GM18505 (cell line): Measurements from ENCODE around the gene PPM1G.
"Not testable (repeated sequence)": the region's sequence is repeated elsewhere in the genome, so short reads cannot be mapped to it uniquely, and the experiment has no call there.

Source experiments
- ATAC-seq: cut with Tn5 transposase; IDR thresholded peaks from one replicate; pipeline ENCODE4 v1.9.1; 2021; ENCODE audit not compliant: unreplicated experiment
- POLR2A ChIP-seq: IDR thresholded peaks from 4 replicates; pipeline ENCODE4 v1.6.1; 2011; ENCODE audit warnings: borderline replicate concordance; ENCODE audit not compliant: insufficient read depth, insufficient read length; ENCODE audit errors: extremely low read depth

PPM1G gene

DNA sequence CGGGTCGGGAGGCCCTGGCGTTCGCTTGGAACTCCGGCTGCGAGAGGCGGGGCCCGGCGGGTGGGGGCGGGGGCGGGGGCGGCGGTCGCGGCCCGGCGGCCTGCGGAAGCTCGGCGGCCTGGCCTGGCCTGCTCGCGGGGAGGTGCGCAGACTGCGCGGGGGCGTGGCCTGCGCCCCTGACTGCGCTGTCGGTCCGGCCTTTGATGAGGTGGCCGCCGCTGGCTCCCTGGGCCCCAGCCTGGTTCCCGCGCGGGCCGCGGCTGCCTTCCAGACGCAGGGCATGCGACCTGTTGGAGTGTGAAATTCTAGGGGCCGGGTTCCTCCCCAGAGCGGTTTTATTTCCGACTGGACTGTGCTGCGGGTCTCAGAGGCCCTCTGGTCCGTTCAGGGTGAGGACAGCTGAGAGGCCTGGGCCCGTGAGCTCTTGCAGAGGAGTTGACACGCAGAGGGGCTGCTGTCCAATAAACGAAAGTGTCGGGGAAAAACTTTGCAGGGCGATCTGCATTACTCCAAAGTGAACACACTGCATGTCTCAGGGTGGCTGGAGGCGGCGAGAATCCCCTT is 19.7 kb upstream of the PPM1G start:
- ATAC-seq: peak; percentile 58
- TF ChIP-seq POLR2A: no peak

DNA sequence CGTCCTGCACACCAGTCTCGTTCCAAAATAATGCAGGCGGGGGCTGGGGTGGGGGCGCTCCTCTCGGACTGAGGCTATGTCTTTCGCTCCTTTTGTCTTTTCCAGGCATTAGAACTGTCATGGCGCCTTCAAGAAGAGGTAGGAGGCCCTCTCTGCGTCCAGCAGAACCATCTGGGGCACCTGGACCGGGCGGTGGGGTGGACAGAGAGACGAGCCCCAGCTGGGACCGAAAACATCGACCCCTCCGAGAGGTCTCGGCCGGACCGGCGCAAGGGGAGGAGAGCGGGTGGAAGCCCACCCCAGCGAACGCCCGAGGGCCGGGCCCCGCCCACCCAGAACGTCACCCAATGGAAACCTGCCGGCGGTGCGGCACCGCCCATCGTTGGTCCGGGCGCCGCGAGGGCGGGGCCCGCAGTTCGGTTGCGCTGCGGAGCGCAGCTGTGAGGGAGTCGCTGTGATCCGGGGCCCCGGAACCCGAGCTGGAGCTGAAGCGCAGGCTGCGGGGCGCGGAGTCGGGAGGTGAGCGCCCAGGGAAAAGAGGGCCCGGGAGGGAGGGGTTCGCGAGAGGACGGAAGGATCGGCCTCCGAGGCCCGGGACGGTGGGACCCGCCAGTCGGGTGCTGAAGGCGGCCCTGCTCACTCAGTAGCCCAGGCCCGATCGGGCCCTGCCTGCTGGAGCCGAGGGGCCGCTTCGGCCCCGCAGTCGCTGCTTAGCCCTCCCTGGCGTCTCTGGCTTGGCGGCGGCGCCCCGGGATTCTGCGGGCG is 19.0 kb upstream of the PPM1G start, which contains the start of gene NRBP1:
Gene NRBP1, plus strand, starts transcription at position 419 of the 765 bp plus-strand sequence. CDS start 4,643 bp downstream, outside the sequence.
- peak; percentile 90 for TF ChIP-seq POLR2A
- ATAC-seq: peak; percentile 84

DNA sequence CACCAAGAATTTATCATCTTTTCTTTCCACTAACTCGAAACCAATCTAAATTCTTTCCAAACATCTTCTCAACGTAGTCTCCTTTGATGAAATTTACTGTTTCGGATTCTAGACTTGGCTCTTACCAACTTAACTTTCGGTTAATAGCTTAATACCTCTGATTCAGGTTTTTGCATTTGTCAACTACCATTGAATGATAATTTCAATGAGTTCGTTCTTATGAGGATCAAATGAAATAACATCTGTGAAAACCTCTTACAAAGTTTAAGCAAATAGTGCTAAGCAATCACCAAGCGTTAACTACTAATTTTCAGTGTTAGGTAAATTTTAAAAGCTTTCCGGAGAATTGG is 18.4 kb upstream of the PPM1G start:
- ATAC-seq: no peak
- no peak for TF ChIP-seq POLR2A

DNA sequence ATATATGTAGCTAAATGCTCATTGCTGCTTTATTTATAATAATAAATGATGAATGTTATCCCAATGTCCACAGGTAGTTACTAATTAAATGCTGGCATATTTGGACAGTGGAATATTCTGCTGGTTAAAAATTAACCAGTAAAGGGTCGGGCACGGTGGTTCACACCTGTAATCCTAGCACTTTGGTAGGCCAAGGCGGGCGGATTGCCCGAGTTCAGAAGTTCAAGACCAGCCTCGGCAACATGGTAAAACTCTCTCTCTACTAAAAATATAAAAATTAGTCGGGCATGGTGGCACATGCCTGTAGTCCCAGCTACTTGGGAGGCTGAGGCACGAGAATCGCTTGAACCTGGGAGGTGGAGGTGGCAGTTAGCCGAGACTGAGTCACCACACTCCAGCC is 15.6 kb upstream of the PPM1G start:
- ATAC-seq: not testable (repeated sequence)

DNA sequence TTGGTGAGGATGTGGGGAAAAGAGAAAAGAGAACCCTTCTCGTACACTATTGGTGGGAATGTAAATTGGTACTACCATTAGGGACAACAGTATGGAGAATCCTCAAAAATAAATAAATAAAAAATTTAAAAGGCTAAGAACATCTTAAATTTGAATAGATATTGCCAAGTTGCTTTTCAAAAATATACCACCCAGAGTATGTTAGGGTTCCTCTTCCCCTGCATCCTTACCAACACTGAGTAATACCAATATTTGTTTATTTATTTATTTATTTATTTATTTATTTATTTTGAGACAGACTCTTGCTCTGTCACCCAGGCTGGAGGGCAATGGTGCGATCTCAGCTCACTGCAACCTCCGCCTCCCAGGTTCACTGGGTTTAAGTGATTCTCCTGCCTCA is 13.6 kb upstream of the PPM1G start:
- TF ChIP-seq POLR2A: no peak
- ATAC-seq: no peak

DNA sequence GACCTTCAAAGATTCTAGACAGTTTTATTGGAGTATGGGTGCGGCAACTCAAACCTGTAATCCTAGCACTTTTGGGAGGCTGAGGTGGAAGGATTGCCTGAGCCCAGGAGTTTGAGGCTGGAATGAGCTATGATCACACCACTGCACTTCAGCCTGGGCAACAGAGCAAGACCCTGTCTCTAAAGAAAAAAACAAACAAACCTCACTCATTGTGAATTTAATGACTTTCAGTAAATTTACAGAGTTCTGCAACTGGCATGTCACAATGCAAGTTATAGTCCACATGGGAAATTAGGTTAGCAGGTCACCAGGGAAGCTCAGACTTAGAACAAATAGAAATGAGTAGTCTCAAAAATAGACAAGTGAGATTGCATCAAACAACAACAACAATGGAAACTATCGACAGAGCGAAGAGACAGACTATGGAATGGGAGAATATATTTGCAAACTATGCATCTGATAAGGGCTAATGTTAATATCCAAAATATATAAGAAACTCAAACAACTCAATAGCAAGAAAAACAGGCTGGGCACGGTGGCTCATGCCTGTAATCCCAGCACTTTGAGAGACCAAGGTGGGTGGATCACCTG is 12.4 kb upstream of the PPM1G start:
- no peak for ATAC-seq
- TF ChIP-seq POLR2A: no peak

DNA sequence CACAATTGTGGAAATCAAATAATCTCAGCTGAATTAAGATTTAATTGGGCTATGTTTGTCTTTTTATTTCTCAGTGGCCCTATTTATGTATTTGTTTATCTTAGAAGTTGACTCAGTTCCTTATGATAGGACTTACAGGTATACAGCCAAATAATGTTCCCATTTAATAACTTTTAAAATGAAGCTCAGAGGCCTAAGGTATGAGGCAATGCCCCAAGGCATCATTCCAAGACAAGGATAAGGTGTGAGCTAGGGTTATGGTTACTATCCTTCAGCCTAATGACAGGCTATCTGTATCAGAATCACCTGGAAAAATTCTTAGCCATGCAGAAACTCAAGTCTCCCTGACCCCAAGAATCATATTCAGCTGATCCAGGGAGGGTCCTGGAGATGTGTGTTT is 11.6 kb upstream of the PPM1G start:
- no peak for TF ChIP-seq POLR2A
- no peak for ATAC-seq

DNA sequence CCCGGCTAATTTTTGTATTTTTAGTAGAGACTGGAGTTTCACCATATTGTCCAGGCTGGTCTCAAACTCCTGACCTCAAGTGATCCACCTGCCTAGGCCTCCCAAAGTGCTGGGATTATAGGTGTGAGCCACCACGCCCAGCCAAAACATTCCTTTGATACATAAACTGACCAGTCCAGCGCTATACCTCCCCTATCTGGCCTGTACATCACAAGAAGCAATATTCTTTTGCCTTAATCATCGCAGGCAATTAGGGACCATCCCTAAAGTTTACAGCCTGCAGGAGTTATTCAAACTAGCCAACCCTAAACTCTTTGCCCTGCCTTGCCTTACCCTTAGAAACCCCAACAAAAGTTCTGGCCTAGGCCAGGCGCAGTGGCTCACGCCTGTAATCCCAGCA is 6.8 kb upstream of the PPM1G start:
- no peak for ATAC-seq
- no peak for TF ChIP-seq POLR2A

DNA sequence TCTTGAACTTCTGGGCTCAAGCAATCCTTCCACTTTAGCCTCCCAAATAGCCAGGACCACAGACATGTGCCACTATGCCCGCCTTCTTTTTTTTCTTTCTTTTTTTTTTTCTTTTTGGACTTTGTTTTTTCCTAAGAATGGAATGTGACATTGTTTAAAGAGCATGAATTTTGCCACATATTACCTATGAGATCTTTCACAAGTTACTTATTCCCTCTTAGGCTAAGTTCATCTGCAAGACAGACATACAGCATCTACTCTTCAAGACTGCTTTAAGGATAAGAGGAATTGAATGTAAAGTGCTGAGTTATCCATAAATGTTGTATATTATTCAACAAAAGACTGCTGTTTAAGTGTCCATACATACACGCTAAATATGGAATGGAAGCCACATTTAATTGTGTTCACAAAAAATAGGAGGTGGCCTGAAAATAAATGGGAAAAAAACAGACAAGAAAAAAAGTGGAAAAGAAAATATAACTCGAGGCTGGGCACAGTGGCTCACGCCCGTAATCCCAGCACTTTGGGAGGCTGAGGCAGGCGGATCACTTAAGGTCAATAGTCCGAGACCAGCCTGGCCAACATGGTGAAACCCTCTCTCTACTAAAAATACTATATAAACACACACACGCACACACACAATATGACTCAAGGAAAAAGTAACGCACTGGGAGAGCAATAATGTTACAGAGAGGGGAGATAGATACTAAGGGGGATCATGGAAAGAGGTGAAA is 3.2 kb upstream of the PPM1G start:
- ATAC-seq: no peak
- TF ChIP-seq POLR2A: no peak

DNA sequence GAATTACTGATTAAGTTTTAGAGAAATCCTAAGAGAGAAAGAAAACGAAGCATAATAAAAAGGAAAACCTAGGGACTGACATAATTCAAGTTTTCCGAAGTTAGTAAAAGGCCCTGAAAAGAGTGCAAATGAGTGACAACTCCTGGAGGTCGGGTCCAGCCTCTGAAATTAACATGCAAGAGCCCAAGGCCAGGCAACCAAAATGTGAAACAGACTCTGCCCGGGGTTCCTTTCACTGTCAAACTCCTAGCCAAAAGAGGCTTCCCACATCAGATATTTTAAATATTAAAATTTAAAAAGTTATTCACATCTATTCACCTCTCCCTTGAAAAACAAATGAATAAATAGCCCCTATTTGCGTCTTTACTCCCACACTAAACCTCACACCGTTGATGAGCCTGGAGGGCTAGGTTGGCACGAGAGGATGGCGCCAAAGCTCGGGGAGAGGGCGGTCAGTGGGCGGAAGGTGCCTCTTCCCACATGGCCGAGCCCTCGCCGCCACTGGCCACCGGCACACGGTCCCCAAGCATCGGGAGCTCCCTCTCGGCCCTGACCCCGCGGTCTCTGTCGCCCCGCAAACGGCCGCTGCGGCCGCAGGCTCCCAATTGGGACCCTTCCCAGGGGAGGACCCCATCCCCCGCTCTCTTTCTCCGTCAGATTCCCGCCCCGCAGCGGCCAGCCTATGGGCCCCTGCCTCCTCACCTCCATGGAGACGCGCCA is 630 bp downstream of the PPM1G start:
- TF ChIP-seq POLR2A: no peak
- peak; percentile 31 for ATAC-seq

DNA sequence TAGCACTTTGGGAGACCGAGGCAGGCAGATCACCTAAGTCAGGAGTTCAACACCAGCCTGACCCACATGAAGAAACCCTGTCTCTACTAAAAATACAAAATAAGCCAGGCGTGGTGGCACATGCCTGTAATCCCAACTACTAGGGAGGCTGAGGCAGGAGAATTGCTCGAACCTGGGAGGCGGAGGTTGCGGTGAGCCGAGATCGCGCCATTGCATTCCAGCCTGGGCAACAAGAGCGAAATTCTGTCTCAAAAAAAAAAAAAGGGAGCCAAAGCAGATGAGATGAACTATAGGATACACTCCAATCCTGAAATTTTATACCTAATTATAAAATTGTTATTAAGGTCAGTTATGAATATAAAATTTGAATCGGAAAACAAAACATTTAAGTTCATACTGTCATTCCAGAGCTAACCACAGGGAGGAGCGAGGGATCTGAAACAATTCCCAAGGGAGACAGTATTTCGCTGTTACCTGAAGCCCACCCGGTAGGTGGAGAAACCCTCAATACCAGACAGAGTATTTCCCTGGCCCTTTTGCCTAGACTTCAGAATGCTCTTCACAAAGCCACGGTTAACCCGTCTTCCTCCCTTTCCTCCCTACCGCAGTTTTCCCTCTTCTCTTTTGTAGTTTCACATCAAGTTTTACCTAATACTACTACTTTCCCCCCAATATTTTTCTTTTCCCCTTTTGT is 1.4 kb downstream of the PPM1G start:
- TF ChIP-seq POLR2A: no peak
- no peak for ATAC-seq

DNA sequence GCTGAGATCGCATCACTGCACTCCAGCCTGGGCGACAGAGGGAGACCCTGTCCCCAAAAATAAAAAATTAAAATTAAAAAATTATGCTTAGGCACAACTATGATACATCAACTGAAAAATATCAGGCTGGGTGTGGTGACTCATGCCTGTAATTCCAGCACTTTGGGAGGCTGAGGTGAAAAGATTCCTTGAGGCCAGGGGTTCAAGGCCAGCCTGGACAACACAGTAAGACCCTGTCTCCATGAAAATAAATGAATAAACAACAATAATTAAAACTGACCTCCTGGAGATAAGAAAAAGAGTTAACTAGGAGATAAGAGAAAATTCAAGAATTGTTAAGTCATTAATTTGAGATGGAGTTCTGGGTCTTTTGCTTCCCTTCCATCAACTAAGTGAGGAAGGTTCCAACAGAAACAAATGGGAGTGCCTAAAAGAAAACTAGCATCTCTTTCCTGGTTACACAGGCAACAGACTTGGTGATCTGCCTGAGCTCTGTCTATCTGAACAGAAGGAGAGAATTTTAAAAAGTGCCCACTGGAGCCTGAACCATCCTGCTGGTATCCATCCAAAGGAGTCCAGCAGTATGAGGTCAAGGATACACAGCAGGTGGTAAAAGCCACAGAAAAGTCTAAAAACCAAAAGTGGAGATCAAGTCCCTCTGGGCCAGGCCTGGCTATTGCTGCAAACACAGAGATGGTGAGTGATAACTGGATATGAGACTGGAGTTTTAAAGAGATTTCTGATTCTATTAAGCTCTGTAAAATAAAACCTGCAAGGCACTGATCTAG is 8.8 kb downstream of the PPM1G start:
- TF ChIP-seq POLR2A: no peak
- no peak for ATAC-seq

DNA sequence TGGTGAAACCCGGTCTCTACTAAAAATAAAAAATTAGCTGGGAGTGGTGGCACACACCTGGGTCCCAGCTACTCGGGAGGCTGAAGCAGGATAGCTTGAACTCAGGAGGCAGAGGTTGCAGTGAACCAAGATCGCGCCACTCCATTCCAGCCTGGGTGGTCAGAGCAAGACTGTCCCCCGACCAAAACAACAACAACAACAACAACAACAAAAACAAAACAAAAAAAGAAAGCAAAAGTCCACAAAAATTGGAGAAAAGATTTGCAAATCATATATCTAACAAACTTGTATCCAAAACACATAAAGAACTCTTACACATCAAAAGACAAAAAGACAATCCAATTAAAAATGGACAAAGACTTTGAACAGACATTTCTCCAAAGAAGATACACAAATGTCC is 10.4 kb downstream of the PPM1G start:
- TF ChIP-seq POLR2A: no peak
- no peak for ATAC-seq

DNA sequence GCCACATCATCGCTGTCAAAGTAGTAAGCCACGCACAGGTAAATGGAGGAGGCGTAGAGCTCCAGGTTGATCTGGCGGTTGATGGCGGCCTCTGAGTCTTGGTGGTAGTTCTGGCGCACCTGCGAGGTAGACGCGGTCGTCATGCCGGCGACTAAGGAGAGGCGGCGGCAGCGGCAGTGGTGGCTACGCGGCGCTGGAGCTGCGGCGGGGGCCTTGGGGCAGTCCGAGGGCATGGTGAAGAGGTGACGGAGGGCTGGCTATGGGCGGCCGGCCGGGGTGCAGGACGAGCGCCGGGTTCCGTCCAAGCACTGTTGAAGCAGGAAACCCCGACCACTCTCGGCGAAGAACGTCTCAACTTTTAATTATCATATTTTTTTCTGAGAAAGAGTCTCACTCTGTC is 16.2 kb downstream of the PPM1G start:
- TF ChIP-seq POLR2A: no peak
- no peak for ATAC-seq
